Measurements from ENCODE around the gene MAD1L1.

DNA sequence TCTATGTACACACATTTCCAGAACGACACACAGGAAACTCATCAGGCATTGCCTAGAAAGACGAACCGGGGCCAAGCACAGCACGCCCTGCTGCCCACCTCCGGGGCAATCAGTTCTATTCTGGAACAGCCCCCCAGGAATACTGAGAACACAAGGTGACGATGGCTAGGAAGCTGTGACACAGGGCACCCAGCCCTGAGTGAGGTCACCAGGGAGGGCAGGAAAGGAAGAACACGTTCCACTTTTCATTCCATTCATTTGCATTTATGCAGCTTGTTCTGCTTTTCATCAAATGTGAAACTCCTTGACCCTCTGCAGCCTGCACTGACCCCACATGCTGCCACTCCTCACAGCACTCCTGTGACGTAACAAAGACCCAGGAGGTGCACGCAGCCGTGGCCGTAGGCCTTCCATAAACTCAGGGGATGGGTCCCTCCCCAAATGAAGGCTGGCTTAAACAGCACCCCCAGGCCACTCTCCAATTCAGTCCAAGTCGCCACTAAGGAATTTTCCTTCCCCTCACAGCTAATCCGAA is 28.9 kb downstream of the MAD1L1 start:
- TF ChIP-seq, protein P1, sequence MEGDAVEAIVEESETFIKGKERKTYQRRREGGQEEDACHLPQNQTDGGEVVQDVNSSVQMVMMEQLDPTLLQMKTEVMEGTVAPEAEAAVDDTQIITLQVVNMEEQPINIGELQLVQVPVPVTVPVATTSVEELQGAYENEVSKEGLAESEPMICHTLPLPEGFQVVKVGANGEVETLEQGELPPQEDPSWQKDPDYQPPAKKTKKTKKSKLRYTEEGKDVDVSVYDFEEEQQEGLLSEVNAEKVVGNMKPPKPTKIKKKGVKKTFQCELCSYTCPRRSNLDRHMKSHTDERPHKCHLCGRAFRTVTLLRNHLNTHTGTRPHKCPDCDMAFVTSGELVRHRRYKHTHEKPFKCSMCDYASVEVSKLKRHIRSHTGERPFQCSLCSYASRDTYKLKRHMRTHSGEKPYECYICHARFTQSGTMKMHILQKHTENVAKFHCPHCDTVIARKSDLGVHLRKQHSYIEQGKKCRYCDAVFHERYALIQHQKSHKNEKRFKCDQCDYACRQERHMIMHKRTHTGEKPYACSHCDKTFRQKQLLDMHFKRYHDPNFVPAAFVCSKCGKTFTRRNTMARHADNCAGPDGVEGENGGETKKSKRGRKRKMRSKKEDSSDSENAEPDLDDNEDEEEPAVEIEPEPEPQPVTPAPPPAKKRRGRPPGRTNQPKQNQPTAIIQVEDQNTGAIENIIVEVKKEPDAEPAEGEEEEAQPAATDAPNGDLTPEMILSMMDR (IDR thresholded peaks at IDR 0.05 in 8 of 11, conservative IDR thresholded peaks at IDR 0.05 in 3 of 11), result no peak
- no peak for TF ChIP-seq POLR2A (IDR thresholded peaks at IDR 0.05)
- TF ChIP-seq POLR2AphosphoS5 (IDR thresholded peaks at IDR 0.05), result peak in 2 of 3 donors; percentile 36 to 43
